AG04449 (cell line): ENCODE data around the gene RXFP2.

Source experiments
- CTCF ChIA-PET: fragments of 350-600 bp; formaldehyde crosslinking; extraction: SDS; loops from one replicate; lab custom pipeline; 2021; ENCODE audit warnings: antibody characterized with exemption; lab: Yijun Ruan, JAX
- POLR2A ChIA-PET: fragments of 400-600, 350-600 bp; formaldehyde crosslinking; extraction: SDS; loops from one replicate; lab custom pipeline; 2020; ENCODE audit warnings: antibody characterized with exemption, inconsistent platforms; lab: Yijun Ruan, JAX
- DNase-seq: peaks from one replicate; pipeline ENCODE4 v3.0.0-alpha.2; 2010; ENCODE audit warnings: low read depth, low spot score
- H3K4me3 ChIP-seq: 2 replicates; pipeline ENCODE4 v1.5.1; 2011; ENCODE audit warnings: low read depth, mild to moderate bottlenecking, control low read depth, low read length
- CTCF ChIP-seq: IDR thresholded peaks from one replicate; pipeline ENCODE4 v1.5.1; 2011; ENCODE audit warnings: mild to moderate bottlenecking, moderate library complexity, low read length, control low read depth, inconsistent platforms; ENCODE audit not compliant: insufficient read depth; ENCODE audit errors: missing control alignments

Gene RXFP2

GRCh38 chr13:31717583-31717982 lies 21.7 kb upstream of the RXFP2 start:
- ChIA-PET POLR2A (no interaction called here), CTCF (no interaction called here)
- TF ChIP-seq CTCF, result no peak
- DNase-seq, result no peak
- H3K4me3 ChIP-seq, result no peak overlapping the region

- POLR2A ChIA-PET, result no interaction called here
- no peak for TF ChIP-seq CTCF
- CTCF ChIA-PET, result interaction anchor here (1.2 to 1.8 kb wide), 2 partner anchors 22 to 182 kb away, joined by 3 to 4 read pairs; no protein-coding TSS in a partner anchor
- DNase-seq, result no peak
- H3K4me3 ChIP-seq, result no peak overlapping the region
These were observed 20.1 kb upstream of the RXFP2 start for GRCh38 chr13:31719214-31719613.

- DNase-seq, result no peak
- ChIA-PET POLR2A (no interaction called here), CTCF (interaction anchor here (1.6 to 1.7 kb wide), 2 partner anchors 19 to 185 kb away, joined by 4 to 7 read pairs; no protein-coding TSS in a partner anchor)
- no peak for TF ChIP-seq CTCF
- H3K4me3 ChIP-seq, result no peak overlapping the region
These were observed 16.7 kb upstream of the RXFP2 start for GRCh38 chr13:31722673-31723072.

- no peak for DNase-seq
- ChIA-PET CTCF (interaction anchor here (1.3 kb wide), 1 partner anchor 188 kb away, joined by 5 read pairs; no protein-coding TSS in a partner anchor), POLR2A (no interaction called here)
- no peak for TF ChIP-seq CTCF
- no peak overlapping the region for H3K4me3 ChIP-seq
These were observed 13.5 kb upstream of the RXFP2 start for GRCh38 chr13:31725841-31726240.

- TF ChIP-seq CTCF, result no peak
- CTCF ChIA-PET, result interaction anchor here (0.8 to 7.3 kb wide), 4 partner anchors 9 to 197 kb away, joined by 3 to 62 read pairs (median 8); no protein-coding TSS in a partner anchor
- no peak for DNase-seq
- no peak overlapping the region for H3K4me3 ChIP-seq
- POLR2A ChIA-PET, result no interaction called here
These were observed 7.4 kb upstream of the RXFP2 start for GRCh38 chr13:31731921-31732320.

- DNase-seq, result no peak
- POLR2A ChIA-PET, result no interaction called here
- CTCF ChIA-PET, result interaction anchor here (1.2 to 7.3 kb wide), 8 partner anchors 7 to 534 kb away, joined by 3 to 62 read pairs (median 10); no protein-coding TSS in a partner anchor
- no peak for TF ChIP-seq CTCF
- no peak overlapping the region for H3K4me3 ChIP-seq
These were observed 6.3 kb upstream of the RXFP2 start for GRCh38 chr13:31733066-31733465.
